ENCODE data around the gene CASZ1. TPM values are rescaled to one million over a fixed set of nuclear protein-coding genes. Genes with fewer than 3 reads are reported as not detected.

CASZ1 gene
- total RNA-seq, 2 experiments from 2014 or later = 2.9 to 4.1 TPM

GRCh38 chr1:10685196-10685807 is 111.1 kb downstream of the CASZ1 start:
- ATAC-seq = no peak
- CTCF ChIA-PET = no interaction called here
- no peak overlapping the region for H3K4me3 Mint-ChIP-seq
- no peaks in the 10 kb centered on the region for H3K36me3 Mint-ChIP-seq (ENCODE audit: low read depth)
- no peaks in the 10 kb centered on the region for H3K27me3 Mint-ChIP-seq
- no peak overlapping the region for H3K27ac Mint-ChIP-seq
- H3K9me3 Mint-ChIP-seq = no peaks in the 10 kb centered on the region
- TF ChIP-seq CTCF (IDR thresholded peaks at IDR 0.05) = no peak
- intact Hi-C loops (cut with micrococcal nuclease) = loop anchor here (10.0 kb wide), 1 partner anchor 179 kb away; no protein-coding TSS in a partner anchor
- DNase-seq = no peak
- peaks cover 8% of the 10 kb centered on the region for H3K4me1 Mint-ChIP-seq (ENCODE audit: low read depth)
- POLR2A ChIA-PET = no interaction called here

- no peak for TF ChIP-seq CTCF (IDR thresholded peaks at IDR 0.05)
- POLR2A ChIA-PET = no interaction called here
- no peaks in the 10 kb centered on the region for H3K36me3 Mint-ChIP-seq (ENCODE audit: low read depth)
- no peaks in the 10 kb centered on the region for H3K9me3 Mint-ChIP-seq
- intact Hi-C loops (cut with micrococcal nuclease) = loop anchor here (10.0 kb wide), 1 partner anchor 181 kb away; no protein-coding TSS in a partner anchor
- DNase-seq (no peak), ATAC-seq (no peak)
- no peak overlapping the region for H3K27ac Mint-ChIP-seq
- CTCF ChIA-PET = no interaction called here
- peaks cover 8% of the 10 kb centered on the region for H3K4me1 Mint-ChIP-seq (ENCODE audit: low read depth)
- H3K4me3 Mint-ChIP-seq = no peak overlapping the region
- no peaks in the 10 kb centered on the region for H3K27me3 Mint-ChIP-seq
Observed at GRCh38 chr1:10684221-10684620, 112.2 kb downstream of the CASZ1 start.

GRCh38 chr1:10682449-10683309 is 113.8 kb downstream of the CASZ1 start:
- POLR2A ChIA-PET = interaction anchor here (0.7 kb wide), 1 partner anchor 173 kb away, joined by 3 read pairs; no protein-coding TSS in a partner anchor
- Mint-ChIP-seq H3K4me3 (no peak overlapping the region), H3K27ac (no peak overlapping the region), H3K27me3 (no peaks in the 10 kb centered on the region), H3K4me1 (ENCODE audit: low read depth) (peaks cover 8% of the 10 kb centered on the region), H3K36me3 (ENCODE audit: low read depth) (no peaks in the 10 kb centered on the region), H3K9me3 (no peaks in the 10 kb centered on the region)
- ATAC-seq (no peak), DNase-seq (no peak)
- TF ChIP-seq CTCF (IDR thresholded peaks at IDR 0.05) = no peak
- CTCF ChIA-PET = no interaction called here
- intact Hi-C loops (cut with micrococcal nuclease) = loop anchor here (10.0 kb wide), 1 partner anchor 182 kb away; no protein-coding TSS in a partner anchor

GRCh38 chr1:10682108-10682445 is 114.4 kb downstream of the CASZ1 start:
- no peak overlapping the region for H3K4me3 Mint-ChIP-seq
- H3K27ac Mint-ChIP-seq = no peak overlapping the region
- intact Hi-C loops (cut with micrococcal nuclease) = loop anchor here (10.0 kb wide), 1 partner anchor 183 kb away; no protein-coding TSS in a partner anchor
- H3K27me3 Mint-ChIP-seq = no peaks in the 10 kb centered on the region
- TF ChIP-seq CTCF (IDR thresholded peaks at IDR 0.05) = no peak
- no peak for DNase-seq
- no peaks in the 10 kb centered on the region for H3K9me3 Mint-ChIP-seq
- CTCF ChIA-PET = no interaction called here
- no peak for ATAC-seq
- H3K36me3 Mint-ChIP-seq (ENCODE audit: low read depth) = no peaks in the 10 kb centered on the region
- POLR2A ChIA-PET = interaction anchor here (0.7 kb wide), 1 partner anchor 173 kb away, joined by 3 read pairs; no protein-coding TSS in a partner anchor
- peaks cover 8% of the 10 kb centered on the region for H3K4me1 Mint-ChIP-seq (ENCODE audit: low read depth)
